Measurements from ENCODE around the gene TMEFF1. TPM values are rescaled to one million over a fixed set of nuclear protein-coding genes. Genes with fewer than 3 reads are reported as not detected.

Gene TMEFF1
- total RNA-seq, 1 experiment from 2014 or later, result 65.5 TPM

- peaks cover 6% of the 10 kb centered on the region; the same call in 1 of the 2 replicates for H3K4me1 ChIP-seq (ENCODE audit: insufficient read depth, low read length)
- H3K4me2 ChIP-seq (ENCODE audit: insufficient read depth, insufficient read length, low read length), result peak overlapping the region; percentile 72
- 0 out of 2 replicates have a peak, but pooled peaks cover 1% of the 10 kb centered on the region for H3K27me3 Mint-ChIP-seq (ENCODE audit: low read depth)
- no peak overlapping the region for H2BK20ac ChIP-seq (ENCODE audit: low read depth, low read length, poor library complexity, severe bottlenecking)
- H3K4me1 Mint-ChIP-seq, result peaks cover 33 to 41% of the 10 kb centered on the region in 2 experiments
- H2BK5ac ChIP-seq (ENCODE audit: insufficient read length, low read length), result no peak overlapping the region
- H3K4ac ChIP-seq (ENCODE audit: low read depth, low read length), result no peak overlapping the region
- H2AK5ac ChIP-seq (ENCODE audit: insufficient read length, low read length), result no peak overlapping the region
- no peak overlapping the region for H2BK12ac ChIP-seq (ENCODE audit: insufficient read length, low read depth, low read length)
- H3K79me1 ChIP-seq (ENCODE audit: insufficient read depth, low read depth, low read length, poor library complexity, severe bottlenecking), result peaks cover 7% of the 10 kb centered on the region
- peak; percentile 69 for DNase-seq
- no peak for TF ChIP-seq CTCF (conservative IDR thresholded peaks at IDR 0.05)
- H3K36me3 Mint-ChIP-seq (ENCODE audit: insufficient read depth in 1 of 3, low read depth in 3 of 3), result peaks cover 8 to 21% (median 11%) of the 10 kb centered on the region in 3 experiments
- no peak overlapping the region for H4K8ac ChIP-seq (replicated peaks; ENCODE audit: insufficient read length, low read depth, low read length)
- H3K56ac ChIP-seq (ENCODE audit: insufficient read length, low read depth, low read length), result no peak overlapping the region
- H3K23ac ChIP-seq (ENCODE audit: insufficient read length, low read depth, low read length), result no peak overlapping the region
- no peak overlapping the region for H3K27ac ChIP-seq (ENCODE audit: insufficient read length, low read depth, low read length)
- no peaks in the 10 kb centered on the region for H3K9me3 ChIP-seq (ENCODE audit: control insufficient read depth, low read depth, low read length)
- H2AFZ ChIP-seq (ENCODE audit: low read length), result no peak overlapping the region
- H4K91ac ChIP-seq (ENCODE audit: insufficient read length, low read depth, low read length), result no peak overlapping the region
- peak overlapping the region; percentile 75 to 91 for H3K4me3 Mint-ChIP-seq
- H3K27ac Mint-ChIP-seq, result peak overlapping the region; percentile 8 to 86 (median 16); a peak in 4 of 7 replicates
- WGBS (ENCODE audit: extremely low coverage, insufficient read length, low lambda C conversion rate), result no CpG with 5 or more reads among the region's 65 CpGs
- H3K27me3 ChIP-seq (ENCODE audit: insufficient read depth, low read length), result no peaks in the 10 kb centered on the region
- H3K9ac ChIP-seq (ENCODE audit: extremely low read depth, insufficient read length, low read length), result peak overlapping the region; percentile 12
- H3K18ac ChIP-seq (ENCODE audit: insufficient read length, low read depth, low read length), result no peak overlapping the region
- no peak overlapping the region for H2BK120ac ChIP-seq (ENCODE audit: low read depth, low read length, poor library complexity, severe bottlenecking)
- H3K9me3 Mint-ChIP-seq, result no peaks in the 10 kb centered on the region
- no peak overlapping the region for H3T11ph ChIP-seq (ENCODE audit: low read length)
- H4K20me1 ChIP-seq (ENCODE audit: control insufficient read depth, insufficient read depth, insufficient read length), result no peaks in the 10 kb centered on the region
- no peak overlapping the region for H4K5ac ChIP-seq (ENCODE audit: insufficient read length, low read depth, low read length)
- no peak overlapping the region for H2BK15ac ChIP-seq (ENCODE audit: low read depth, low read length)
- peaks cover 13% of the 10 kb centered on the region for H3K23me2 ChIP-seq (ENCODE audit: insufficient read length, low read depth, low read length, poor library complexity, severe bottlenecking)
- H3K14ac ChIP-seq (ENCODE audit: insufficient read depth, low read length), result peak overlapping the region; percentile 68
- peaks cover 8% of the 10 kb centered on the region; the same call in 1 of the 2 replicates for H3K79me2 ChIP-seq (ENCODE audit: insufficient read depth, low read length)
Observed at GRCh38 chr9:100427366-100428263, 45.3 kb upstream of the TMEFF1 start.
